ENCODE data around the gene ZNF407.

ZNF407 gene

DNA sequence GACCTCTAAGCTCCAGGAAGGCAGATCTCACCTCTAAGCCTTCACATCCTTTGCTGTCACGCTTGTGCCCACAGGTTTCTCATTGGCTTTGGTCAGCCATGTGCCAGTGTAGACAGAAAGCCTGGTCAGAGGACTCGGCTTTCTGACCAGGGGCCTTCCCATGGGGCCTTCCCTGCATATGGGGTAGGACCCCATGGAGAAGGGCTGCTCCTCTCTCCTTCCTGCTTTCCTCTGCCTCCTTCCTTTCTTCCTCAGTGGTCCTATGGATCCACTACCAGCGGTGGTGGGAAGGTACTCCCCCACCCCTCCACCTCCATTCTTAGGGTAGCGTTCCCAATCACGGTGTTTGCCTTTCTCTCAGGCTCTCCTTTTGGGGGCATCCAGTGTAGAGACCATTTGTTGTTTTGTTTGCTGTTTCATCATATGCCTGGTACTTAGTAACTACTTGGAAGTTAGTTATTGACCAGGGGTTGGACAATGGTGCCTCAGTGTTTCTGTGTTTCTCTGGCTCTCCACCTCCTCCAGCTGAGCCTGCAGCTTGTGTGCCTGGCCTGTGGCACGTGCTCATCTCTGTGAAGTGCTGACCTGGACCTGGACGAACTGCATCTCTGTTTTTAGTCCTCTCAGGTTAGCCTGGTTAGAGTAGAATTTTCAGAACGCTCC lies 71.6 kb downstream of the ZNF407 start:
- DNase-seq (ENCODE audit: low read depth in 4 of 4, low spot score in 1 of 4) = no peak

DNA sequence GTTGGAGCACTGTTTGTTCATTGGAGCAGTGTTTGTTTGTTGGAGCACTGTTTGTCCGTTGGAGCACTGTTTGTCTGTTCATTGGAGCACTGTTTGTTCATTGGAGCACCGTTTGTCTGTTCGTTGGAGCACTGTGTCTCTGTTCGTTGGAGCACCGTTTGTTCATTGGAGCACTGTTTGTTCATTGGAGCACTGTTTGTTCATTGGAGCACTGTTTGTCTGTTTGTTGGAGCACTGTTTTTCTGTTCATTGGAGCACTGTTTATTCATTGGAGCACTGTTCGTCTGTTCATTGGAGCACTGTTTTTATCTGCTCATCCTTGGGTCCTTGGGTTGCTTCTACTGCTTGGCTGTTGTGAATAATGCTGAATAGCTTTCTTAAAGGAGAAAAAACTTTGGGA lies 74.7 kb downstream of the ZNF407 start:
- DNase-seq (ENCODE audit: low read depth in 4 of 4, low spot score in 1 of 4) = no peak

DNA sequence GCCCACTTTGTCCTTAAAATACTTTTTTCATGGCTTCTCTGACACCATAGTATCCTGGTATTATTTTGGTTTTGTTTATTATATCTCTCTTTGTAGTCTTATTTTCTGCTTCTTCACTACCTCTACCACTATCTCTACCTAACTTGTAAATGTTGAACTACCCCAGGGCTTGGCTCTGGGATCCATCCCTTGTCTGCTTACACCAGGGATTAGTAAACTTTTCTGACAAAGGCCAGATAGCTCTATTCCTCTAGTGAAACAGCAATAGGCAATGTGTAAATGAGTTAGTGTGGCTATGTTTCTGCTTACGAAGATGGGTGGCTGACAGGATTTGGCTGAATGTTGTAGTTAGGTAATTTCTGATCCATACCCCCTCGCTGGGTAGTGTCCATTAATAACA lies 76.8 kb downstream of the ZNF407 start:
- DNase-seq (ENCODE audit: low read depth in 4 of 4, low spot score in 1 of 4) = no peak

DNA sequence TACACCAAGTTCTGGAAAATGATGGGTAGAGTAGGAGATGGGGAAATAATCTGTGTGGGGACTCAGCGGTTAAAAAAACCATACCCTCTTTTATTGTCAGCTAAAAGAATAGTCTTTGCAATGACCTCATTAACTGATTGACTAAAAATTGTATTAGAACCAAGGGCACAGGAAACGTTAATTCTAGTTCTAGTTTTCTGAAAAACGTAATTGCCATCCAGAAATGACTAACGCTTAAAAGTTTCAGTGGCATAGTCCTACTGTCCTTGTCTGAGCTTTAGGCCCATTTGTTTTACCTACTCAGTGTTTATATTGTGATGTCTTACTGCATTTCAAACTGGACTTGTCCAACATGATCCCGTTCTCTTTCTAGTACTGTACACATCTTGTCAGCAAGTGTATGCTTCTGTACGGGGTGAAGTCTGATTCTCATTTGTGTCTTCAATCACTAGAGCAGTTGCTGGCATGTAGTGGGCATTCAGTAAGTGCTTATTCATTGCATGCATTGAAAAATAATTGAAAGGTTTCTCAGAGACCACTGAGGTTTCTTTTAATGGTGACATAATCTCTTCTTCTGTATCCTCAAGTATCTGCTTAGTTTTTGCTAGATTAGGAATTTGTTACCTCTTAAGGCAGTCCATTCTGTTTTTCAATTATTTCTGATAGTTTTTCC lies 81.5 kb downstream of the ZNF407 start:
- DNase-seq (ENCODE audit: low read depth in 4 of 4, low spot score in 1 of 4) = no peak

DNA sequence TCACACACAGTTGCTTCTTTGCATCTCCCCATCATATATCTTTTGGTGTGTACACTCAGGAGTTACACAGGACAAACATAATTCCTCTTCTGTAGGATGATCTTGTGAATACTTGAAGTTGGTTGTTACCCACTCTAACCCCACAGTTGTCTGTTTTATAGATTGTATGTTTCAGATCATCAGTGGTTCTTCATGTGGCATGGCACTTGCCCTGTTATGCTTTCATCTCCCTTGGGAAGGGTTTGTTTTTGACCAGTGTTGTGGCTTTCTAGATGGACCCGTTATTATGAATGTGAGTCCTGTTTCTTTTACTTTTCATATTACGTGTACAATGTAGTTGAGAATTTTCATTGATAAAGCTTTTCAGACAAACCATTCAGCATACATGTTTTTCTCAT lies 82.0 kb downstream of the ZNF407 start:
- no peak for DNase-seq (ENCODE audit: low read depth in 4 of 4, low spot score in 1 of 4)

DNA sequence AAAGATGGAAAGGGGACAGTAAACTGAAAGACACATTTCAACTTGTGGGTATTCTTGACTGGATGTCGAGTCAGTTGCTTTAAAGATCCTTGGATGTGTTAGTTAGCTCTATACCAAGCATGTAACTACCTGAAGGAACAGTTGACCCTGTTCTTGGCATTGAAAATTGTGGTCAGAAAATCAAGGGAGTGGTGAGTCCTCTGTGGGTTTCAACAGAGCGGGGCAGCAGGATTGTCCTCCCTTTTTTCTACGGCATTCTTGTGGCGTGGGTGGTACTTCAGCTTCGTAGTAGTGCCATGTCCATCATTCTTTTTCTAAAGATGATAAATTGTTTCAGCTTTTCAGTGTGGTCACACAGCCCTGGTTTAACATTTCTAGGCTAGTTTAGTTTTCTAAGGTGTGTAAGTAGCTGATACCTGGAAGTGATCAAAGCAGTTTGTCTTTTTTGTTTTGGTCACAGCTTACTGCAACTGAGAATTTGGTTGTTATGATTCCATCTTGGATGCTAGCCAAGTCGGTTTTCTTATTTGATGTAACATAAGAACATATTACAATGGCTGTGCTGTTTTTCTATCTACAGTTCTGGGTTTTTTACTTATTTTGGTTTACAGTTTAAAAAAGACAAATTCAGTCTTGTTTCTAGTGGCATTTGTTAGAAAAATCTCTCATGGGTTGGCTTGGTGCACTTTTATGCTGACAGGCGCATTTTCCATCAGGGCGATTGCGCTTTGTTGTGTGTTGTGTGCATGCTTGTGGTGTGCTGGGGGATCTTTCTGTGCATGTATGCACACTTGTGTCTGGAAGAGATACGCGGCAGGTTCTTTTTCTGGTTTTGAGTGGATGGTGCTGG lies 84.7 kb downstream of the ZNF407 start:
- no peak for DNase-seq (ENCODE audit: low read depth in 4 of 4, low spot score in 1 of 4)

DNA sequence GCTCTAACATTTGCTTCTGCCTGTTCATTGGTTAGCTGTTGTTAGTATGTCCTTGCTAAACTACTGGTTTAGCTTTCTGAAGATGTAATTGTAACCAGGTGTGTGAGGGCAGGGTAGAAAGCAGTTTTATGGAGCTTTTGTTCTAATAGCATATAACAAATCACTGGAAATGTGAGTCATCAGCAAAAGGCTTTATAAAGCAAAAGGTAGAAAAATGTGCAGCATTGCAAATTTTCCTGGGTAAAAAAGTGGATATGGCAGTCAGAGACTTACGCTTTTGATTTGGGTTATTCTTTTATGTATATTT lies 85.3 kb downstream of the ZNF407 start:
- DNase-seq (ENCODE audit: low read depth in 4 of 4, low spot score in 1 of 4) = no peak

DNA sequence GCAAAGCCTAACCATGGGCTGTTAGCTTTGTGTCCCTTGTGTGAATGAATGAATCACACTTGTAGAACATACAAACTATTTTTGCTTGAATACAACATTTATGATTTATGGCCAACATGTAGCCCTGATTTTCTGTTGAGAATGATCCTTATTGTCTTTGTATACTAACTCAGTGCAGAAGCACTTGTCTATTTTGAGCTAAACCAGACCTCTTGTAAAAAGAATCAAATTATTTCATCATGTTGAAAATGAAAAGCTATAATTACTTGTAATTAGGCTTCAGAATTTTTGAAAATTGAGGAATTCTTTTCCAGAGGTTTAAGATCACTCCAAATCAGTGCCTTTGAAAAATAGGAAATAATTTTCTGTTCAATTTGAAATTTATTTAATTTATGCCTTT lies 85.9 kb downstream of the ZNF407 start:
- DNase-seq (ENCODE audit: low read depth in 4 of 4, low spot score in 1 of 4) = no peak

DNA sequence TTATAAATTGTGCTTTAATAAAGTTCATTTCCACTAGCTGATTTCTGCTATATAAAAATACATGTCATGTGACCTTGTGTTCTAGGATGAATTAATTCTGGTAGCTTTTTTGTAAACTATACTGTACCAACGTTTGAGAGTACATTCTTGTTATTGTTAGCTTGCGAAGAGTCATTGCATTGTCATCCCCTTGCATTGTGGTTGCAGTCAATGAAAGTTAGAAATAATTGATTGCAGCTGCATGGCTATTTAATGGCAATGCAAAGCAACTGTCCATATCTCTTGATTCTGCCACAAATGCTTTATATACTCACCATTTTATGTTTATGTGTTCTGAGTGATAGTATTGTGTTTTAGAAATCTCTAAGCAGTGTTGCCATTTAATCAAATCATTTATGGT lies 91.6 kb downstream of the ZNF407 start:
- no peak for DNase-seq (ENCODE audit: low read depth in 4 of 4, low spot score in 1 of 4)

DNA sequence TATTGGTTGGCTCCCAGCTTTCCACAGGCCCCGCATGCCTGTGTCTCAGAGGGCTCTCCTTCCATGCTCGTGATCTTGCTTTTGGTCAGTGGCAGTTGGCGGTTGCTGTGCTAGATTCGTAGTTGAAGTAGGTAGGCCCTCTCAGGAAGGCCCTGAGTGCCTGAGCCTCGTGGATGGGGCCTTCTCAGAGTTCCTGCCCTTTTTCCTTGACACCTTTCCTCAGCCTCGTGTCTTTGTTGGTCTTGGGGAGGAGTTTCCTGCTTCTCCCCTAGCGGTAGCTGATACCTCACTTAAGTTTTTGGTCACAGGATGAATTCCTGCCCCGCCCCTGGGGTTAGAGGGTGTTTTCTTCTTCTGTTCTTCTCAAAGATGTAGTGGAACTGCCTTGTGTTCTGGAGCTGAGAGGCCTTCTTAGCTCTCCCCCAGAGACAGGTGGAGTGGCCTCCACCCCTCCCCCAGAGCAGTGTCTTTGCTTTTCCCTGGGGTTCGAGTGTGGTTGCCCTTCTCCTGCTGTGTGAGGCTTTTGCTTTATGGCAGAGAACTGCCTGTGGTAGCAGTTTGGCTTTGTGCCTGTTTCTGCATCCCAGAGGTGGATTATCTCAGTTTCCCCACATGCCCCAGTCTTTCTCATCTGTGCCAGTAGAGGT lies 94.8 kb downstream of the ZNF407 start:
- no peak for DNase-seq (ENCODE audit: low read depth in 4 of 4, low spot score in 1 of 4)

DNA sequence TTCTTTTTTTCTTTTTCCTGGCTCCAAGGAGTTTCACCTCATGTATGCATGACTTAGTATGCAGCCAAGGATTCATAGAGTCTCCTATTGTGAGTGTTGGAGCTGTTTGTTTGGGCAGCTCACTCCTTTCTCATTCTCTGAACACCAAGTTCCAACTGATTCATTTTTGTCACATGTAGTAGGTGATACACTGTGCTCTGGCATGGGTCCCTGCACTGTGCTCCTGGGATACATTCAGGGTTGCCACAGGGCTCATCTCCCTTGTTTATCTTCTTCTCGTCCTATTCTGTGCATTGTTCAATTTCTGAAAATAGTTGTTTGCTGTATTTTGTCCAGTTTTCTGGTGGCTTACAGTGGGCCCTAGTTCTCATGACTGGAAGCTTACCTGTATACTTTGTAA lies 96.8 kb downstream of the ZNF407 start:
- DNase-seq (ENCODE audit: low read depth in 4 of 4, low spot score in 1 of 4) = no peak

DNA sequence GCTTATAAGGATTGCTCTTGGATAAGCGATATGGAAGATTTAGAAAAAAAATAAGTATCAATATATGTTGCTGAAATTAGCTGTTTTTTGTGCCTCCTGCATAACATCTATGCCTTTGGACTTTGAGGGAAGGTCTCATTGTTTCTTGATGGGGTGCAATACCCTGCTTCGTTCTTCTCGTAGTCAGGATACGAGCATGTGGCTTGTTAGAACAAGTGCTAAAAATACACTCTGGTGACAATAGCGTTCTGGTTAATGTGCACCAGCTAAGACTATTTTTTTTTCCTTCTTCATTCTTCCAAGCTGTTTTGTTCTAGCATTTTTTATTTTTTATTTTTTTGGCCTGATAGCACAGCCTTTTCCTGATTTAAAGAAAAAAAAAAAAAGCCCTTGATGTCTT lies 97.5 kb downstream of the ZNF407 start:
- no peak for DNase-seq (ENCODE audit: low read depth in 4 of 4, low spot score in 1 of 4)

DNA sequence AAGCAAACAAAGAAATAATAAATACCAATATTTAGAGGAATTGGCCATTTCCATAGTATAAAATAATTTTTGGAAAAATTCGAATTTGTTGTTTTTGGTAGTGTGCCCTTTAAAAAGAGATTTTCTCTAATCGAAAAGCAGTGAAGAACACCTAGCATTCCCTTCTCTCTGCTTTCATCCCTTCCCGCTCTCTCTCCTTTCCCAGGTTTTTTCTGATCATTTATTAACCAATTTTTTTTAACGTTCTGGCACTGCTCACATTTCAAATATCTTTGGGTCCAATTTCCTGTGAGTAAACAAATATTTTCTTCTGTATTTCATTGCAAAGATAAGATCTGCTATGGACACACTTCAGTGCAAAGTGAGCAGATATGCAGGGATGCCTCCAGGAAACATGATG lies 101.2 kb downstream of the ZNF407 start:
- DNase-seq (ENCODE audit: low read depth in 4 of 4, low spot score in 1 of 4) = no peak

DNA sequence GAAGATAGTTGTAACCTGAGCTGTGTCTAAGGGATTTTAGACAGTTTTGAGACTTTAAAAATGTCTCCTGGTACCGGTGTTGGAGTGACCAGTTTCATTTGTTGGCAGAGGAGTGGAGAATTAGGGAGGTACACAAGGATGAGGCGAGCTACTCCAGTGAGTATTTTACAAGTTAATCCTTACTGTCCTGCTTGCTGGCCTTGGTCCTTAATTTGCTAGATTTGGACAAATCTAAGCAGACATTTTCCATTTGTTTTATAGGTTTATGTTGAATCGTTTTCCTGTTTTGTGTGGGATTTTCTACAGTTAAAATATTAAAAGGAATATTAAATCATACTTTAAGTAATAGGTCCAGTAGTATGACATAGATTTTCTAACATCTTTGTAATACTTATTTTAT lies 101.8 kb downstream of the ZNF407 start:
- DNase-seq (ENCODE audit: low read depth in 4 of 4, low spot score in 1 of 4) = no peak

DNA sequence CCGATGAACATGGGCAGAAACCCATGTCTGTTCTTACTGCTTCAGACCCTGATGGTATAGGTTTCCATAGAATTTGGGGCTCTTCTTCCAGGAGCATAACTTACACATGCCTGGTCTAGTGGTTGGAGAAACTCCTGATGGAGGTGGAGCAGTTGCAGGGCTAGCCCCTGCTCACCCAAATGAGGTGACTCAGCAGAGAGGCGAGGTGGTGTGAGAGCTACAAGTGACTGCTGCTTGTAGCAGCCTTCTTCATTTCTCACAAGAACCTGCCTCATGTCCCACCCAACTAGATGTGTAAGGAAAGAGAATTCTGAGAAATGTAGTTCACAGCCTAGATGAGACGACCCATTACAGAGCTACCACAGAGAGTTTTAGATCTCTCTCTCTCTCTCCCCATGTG lies 105.3 kb downstream of the ZNF407 start:
- DNase-seq (ENCODE audit: low read depth in 4 of 4, low spot score in 1 of 4) = no peak

DNA sequence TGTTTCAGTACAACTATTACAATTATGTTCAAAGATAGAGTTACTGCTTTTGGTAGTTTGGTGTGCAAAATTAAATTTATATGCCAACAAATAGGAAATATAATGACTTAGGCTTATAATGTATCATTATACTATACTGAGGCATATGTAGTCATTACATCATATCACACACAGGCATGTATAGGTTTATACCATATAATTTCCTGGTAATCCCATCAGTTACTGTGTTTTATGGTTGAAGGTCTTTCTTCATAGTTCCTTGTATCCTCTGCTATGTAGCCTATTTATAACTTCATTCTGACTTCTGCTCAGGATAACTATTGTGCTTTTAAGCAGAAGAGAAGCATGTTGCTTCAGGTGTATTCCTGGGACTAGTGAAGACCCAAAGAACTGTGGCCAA lies 110.5 kb downstream of the ZNF407 start:
- no peak for DNase-seq (ENCODE audit: low read depth in 4 of 4, low spot score in 1 of 4)

DNA sequence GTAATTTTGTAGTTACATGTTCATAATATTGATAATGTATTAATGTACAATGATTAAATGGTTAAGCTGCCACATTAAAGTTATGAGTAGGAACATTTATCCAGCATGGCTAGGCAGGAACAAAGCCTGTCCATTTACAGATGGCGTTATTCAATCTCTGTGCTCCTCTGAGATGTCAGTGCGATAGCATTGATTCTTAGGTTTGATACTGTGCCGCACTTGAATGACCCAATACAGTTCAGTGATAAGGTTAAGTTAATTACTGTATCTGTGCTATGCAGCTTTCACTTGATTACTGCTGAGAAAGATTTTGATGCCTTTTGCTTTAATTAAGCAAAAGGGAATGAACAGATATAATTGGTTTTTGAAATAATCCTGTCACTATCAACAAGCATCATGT lies 111.8 kb downstream of the ZNF407 start:
- DNase-seq (ENCODE audit: low read depth in 4 of 4, low spot score in 1 of 4) = no peak

DNA sequence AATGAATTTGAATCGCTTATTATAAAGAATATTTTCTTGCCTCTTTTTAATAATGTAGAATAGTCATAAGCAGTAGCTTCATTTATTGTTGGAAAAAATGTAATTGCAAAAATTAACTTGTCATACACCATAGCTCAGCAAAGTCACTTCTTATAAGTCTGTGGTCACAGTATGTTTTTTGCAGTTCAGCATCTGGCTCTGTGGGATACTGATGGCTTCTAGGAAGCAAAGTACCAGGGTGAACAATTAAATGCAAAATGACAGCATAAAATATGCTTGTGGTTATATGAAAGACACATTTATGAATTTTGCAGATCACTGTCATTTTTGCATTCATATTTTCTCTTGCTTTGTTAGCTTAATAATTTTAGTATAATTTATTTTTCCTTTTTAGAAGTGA lies 116.5 kb downstream of the ZNF407 start:
- no peak for DNase-seq (ENCODE audit: low read depth in 4 of 4, low spot score in 1 of 4)

DNA sequence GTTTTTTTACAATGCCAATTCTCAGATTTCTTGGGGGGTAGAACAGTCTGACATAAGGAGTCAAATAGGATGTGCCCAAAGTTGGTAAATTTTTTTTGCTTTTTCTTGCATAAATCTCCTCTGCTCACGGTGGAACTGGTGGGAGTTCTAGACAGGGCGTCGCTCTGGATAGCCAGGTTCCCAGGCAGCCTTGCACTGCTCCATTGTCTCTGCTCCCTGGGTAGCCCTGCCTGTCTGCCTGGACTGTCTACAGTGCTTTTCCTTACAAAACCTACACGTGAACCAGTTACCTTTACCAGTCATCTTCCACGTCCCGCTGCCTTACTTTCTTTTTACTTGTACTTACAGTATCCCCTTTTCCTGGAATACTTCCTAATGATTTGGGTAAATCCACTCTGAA lies 117.1 kb downstream of the ZNF407 start:
- no peak for DNase-seq (ENCODE audit: low read depth in 4 of 4, low spot score in 1 of 4)

DNA sequence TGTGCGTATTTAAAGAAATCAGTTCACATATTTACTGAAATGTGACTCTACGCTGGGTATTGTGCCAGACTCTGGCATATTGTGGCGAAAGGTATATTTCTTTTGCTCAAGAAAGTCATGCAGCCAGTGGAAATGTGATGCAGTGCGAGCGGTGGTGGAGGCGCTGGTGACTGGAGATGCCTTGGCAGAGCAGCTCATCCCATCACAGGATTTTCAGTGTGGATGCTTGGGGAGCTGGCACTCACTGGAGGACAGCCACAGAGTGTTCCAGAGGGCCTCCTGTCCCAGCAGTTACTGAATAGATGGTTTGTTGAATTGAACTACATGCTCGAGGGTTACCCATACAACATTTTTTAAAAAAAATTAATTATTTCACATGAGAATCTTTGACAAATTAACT lies 117.6 kb downstream of the ZNF407 start:
- DNase-seq (ENCODE audit: low read depth in 4 of 4, low spot score in 1 of 4) = no peak

DNA sequence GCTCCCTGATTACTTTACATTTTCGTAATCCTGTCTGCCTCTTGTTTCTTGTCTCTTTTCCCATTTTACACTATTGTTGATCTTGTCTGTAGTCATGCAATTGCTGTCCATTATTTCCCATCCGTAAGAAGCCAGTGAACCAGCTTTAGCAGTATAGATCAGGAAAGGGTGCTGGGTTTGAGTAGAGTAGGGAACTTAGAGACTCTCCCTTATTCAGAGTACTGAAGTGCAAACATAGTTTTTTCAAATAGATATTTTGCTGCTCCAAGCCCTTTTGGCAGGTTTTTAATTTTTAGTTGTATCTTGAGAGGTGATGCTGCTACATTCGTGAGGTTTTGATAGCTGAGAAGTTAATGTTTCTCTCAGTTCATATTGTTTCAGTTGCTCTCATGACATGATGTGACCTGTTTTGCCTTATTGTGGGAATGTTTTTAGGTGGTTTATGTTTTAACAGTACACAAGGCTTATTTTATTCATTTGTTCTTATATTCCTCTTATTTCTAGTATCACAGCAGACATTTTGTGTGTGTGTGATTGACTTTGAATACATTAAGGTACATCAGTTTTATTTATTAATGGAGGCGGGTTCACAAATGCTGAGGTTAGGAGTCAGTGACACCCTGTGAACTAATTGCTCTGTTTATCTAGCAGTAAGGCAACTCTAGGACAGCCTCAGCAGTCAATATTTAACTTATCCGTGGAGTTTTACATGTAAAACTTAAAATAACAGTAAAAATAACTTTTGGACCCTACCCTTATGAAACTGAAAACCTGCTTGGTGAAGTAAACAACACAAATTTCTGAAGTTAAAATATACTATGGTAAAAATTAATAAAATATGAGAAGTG lies 118.4 kb downstream of the ZNF407 start:
- DNase-seq (ENCODE audit: low read depth in 4 of 4, low spot score in 1 of 4) = no peak
